CD4-positive, alpha-beta T cell treated with Interleukin-6 at 100 ng/mL for 8 hours (primary cell): ENCODE measurements around the gene NPAS3.

Source experiments
- DNase-seq: peaks from one replicate; pipeline ENCODE4 v3.0.0-alpha.2; 2020; ENCODE audit warnings: mixed read lengths, low spot score

Gene NPAS3

GRCh38 chr14:33257796-33258195, 319.1 kb downstream of the NPAS3 start:
- DNase-seq: no peak

GRCh38 chr14:33259764-33260163, 321.1 kb downstream of the NPAS3 start:
- no peak for DNase-seq

- no peak for DNase-seq
Measured at GRCh38 chr14:33271216-33271615, 332.5 kb downstream of the NPAS3 start.

GRCh38 chr14:33271891-33272290, 333.2 kb downstream of the NPAS3 start:
- no peak for DNase-seq

GRCh38 chr14:33273978-33274377, 335.3 kb downstream of the NPAS3 start:
- no peak for DNase-seq

GRCh38 chr14:33275879-33276278, 337.2 kb downstream of the NPAS3 start:
- no peak for DNase-seq

GRCh38 chr14:33279865-33280264, 341.2 kb downstream of the NPAS3 start:
- DNase-seq: no peak

GRCh38 chr14:33280646-33281045, 342.0 kb downstream of the NPAS3 start:
- DNase-seq: no peak

GRCh38 chr14:33282331-33283230, 343.9 kb downstream of the NPAS3 start:
- no peak for DNase-seq

- DNase-seq: no peak
Measured at GRCh38 chr14:33285902-33286700, 347.4 kb downstream of the NPAS3 start.

- no peak for DNase-seq
Measured at GRCh38 chr14:33287189-33287588, 348.5 kb downstream of the NPAS3 start.

- no peak for DNase-seq
Measured at GRCh38 chr14:33290641-33291040, 352.0 kb downstream of the NPAS3 start.

- no peak for DNase-seq
Measured at GRCh38 chr14:33291529-33292104, 352.9 kb downstream of the NPAS3 start.

- DNase-seq: no peak
Measured at GRCh38 chr14:33294419-33294818, 355.7 kb downstream of the NPAS3 start.

GRCh38 chr14:33297565-33297964, 358.9 kb downstream of the NPAS3 start:
- DNase-seq: no peak

- DNase-seq: no peak
Measured at GRCh38 chr14:33307691-33308251, 369.1 kb downstream of the NPAS3 start.

- DNase-seq: no peak
Measured at GRCh38 chr14:33309106-33309505, 370.4 kb downstream of the NPAS3 start.

- DNase-seq: no peak
Measured at GRCh38 chr14:33315217-33315616, 376.5 kb downstream of the NPAS3 start.

- no peak for DNase-seq
Measured at GRCh38 chr14:33315721-33316120, 377.0 kb downstream of the NPAS3 start.

- DNase-seq: no peak
Measured at GRCh38 chr14:33317675-33318074, 379.0 kb downstream of the NPAS3 start.

- DNase-seq: no peak
Measured at GRCh38 chr14:33323979-33324378, 385.3 kb downstream of the NPAS3 start.

GRCh38 chr14:33331176-33331949, 392.7 kb downstream of the NPAS3 start:
- no peak for DNase-seq
